Liver (tissue), 9 donors: ENCODE data around the gene NECTIN4. TPM values are rescaled to one million over a fixed set of nuclear protein-coding genes. Genes with fewer than 3 reads are reported as not detected.

Experiments used
- DNase-seq: peaks from one replicate; pipeline ENCODE4 v3.0.0-alpha.2; 2017; ENCODE audit warnings: low spot score
- H3K27ac ChIP-seq, 2 donors: one replicate each; pipeline ENCODE4 v1.7.0; 2013; ENCODE audit warnings: inconsistent platforms in 2 of 2, low read length in 2 of 2, control low read depth in 1 of 2, low read depth in 1 of 2, mild to moderate bottlenecking in 1 of 2
- H3K27me3 ChIP-seq, 4 donors: one replicate each; pipeline versions ENCODE4 v1.6.1 to v1.7.0; 2013; ENCODE audit warnings: low read length in 3 of 4, inconsistent platforms in 1 of 4, mild to moderate bottlenecking in 1 of 4, moderate library complexity in 1 of 4; ENCODE audit not compliant: control insufficient read depth in 4 of 4, insufficient read depth in 4 of 4
- H3K36me3 ChIP-seq, 4 donors: one replicate each; pipeline versions ENCODE4 v1.6.1 to v1.7.0; 2013; ENCODE audit warnings: low read length in 3 of 4, mild to moderate bottlenecking in 3 of 4, low read depth in 1 of 4, moderate library complexity in 1 of 4; ENCODE audit not compliant: control insufficient read depth in 4 of 4, insufficient read depth in 3 of 4
- H3K4me1 ChIP-seq, 4 donors: one replicate each; pipeline versions ENCODE4 v1.6.1 to v1.7.0; 2013; ENCODE audit warnings: low read length in 3 of 4, mild to moderate bottlenecking in 3 of 4, moderate library complexity in 1 of 4; ENCODE audit not compliant: control insufficient read depth in 4 of 4, insufficient read depth in 4 of 4
- H3K4me3 ChIP-seq, 3 donors: one replicate each; pipeline versions ENCODE4 v1.6.1 to v1.7.0; 2013; ENCODE audit warnings: low read length in 3 of 3, control low read depth in 1 of 3, low read depth in 1 of 3, mild to moderate bottlenecking in 1 of 3
- H3K9ac ChIP-seq, 2 donors: one replicate each; pipeline ENCODE4 v1.7.0; 2013; ENCODE audit warnings: low read length in 2 of 2, mild to moderate bottlenecking in 2 of 2, moderate library complexity in 2 of 2, control low read depth in 1 of 2, low read depth in 1 of 2
- H3K9me3 ChIP-seq, 4 donors: one replicate each; pipeline versions ENCODE4 v1.6.1 to v1.7.0; 2013; ENCODE audit warnings: low read length in 3 of 4; ENCODE audit not compliant: control insufficient read depth in 4 of 4
- EGR1 ChIP-seq, 2 donors: IDR thresholded peaks; 2 replicates each; pipeline ENCODE4 v1.6.1; 2016 to 2018; ENCODE audit warnings: antibody characterized with exemption in 2 of 2, low read depth in 2 of 2
- FOXA1 ChIP-seq: IDR thresholded peaks from 2 replicates; pipeline ENCODE4 v1.6.1; 2016; ENCODE audit warnings: antibody characterized with exemption
- FOXA2 ChIP-seq: IDR thresholded peaks from 2 replicates; pipeline ENCODE4 v1.6.1; 2016; ENCODE audit warnings: antibody characterized with exemption
- GABPA ChIP-seq, 2 donors: IDR thresholded peaks in 1 of 2; conservative IDR thresholded peaks in 1 of 2; 2 replicates each; pipeline ENCODE4 v1.6.1; 2016; ENCODE audit warnings: antibody characterized with exemption in 2 of 2, mild to moderate bottlenecking in 1 of 2, moderate library complexity in 1 of 2
- HNF4A ChIP-seq, 2 donors: conservative IDR thresholded peaks; 2 replicates each; pipeline ENCODE4 v1.6.1; 2016; ENCODE audit warnings: antibody characterized with exemption in 2 of 2, mild to moderate bottlenecking in 2 of 2
- HNF4G ChIP-seq: IDR thresholded peaks from 2 replicates; pipeline ENCODE4 v1.6.1; 2016; ENCODE audit warnings: antibody characterized with exemption
- NR2F2 ChIP-seq: IDR thresholded peaks from 2 replicates; pipeline ENCODE4 v1.6.1; 2016; ENCODE audit warnings: antibody characterized with exemption
- RAD21 ChIP-seq, 2 donors: IDR thresholded peaks; 2 replicates each; pipeline ENCODE4 v1.6.1; 2016; ENCODE audit warnings: antibody characterized with exemption in 2 of 2, mild to moderate bottlenecking in 2 of 2
- RXRA ChIP-seq, 2 donors: IDR thresholded peaks; 2 replicates each; pipeline ENCODE4 v1.6.1; 2017 to 2018; ENCODE audit warnings: antibody characterized with exemption in 2 of 2, mild to moderate bottlenecking in 1 of 2
- SP1 ChIP-seq: IDR thresholded peaks from 2 replicates; pipeline ENCODE4 v1.6.1; 2018; ENCODE audit warnings: antibody characterized with exemption, mild to moderate bottlenecking
- TAF1 ChIP-seq: conservative IDR thresholded peaks from 2 replicates; pipeline ENCODE4 v1.6.1; 2016; ENCODE audit warnings: antibody characterized with exemption, mild to moderate bottlenecking
- YY1 ChIP-seq: IDR thresholded peaks from 2 replicates; pipeline ENCODE4 v1.6.1; 2016; ENCODE audit warnings: antibody characterized with exemption, mild to moderate bottlenecking
- WGBS: extraction: QIAGEN DNeasy Blood & Tissue Kit; methylation state at CpG from one replicate; pipeline ENCODE4 v1.1.7; 2013; 5-methylcytosine and 5-hydroxymethylcytosine counted together
- polyA plus RNA-seq, 2 donors: library from polyadenylated mRNA; stranded (reverse) in 1 of 2; unstranded in 1 of 2; fragments of 200-250 nt in 1 of 2; fragments of >200 nt in 1 of 2; fragmentation: Nextera tagmentation in 1 of 2; extraction: Ambion mirVana in 1 of 2; gene quantifications; one replicate each; pipeline versions ENCODE4 v1.2.1 to v1.2.3, GENCODE V29; 2013 to 2015
- total RNA-seq, 2 donors: library from RNA; depleted of rRNA; stranded (reverse); fragments of >200 nt; gene quantifications; one replicate each; pipeline ENCODE4 v1.2.3, GENCODE V29; 2014
- TF ChIP-seq, protein P1 (sequence below): fragments of 150-350 bp; IDR thresholded peaks from 2 replicates; pipeline ENCODE4 v1.5.1; 2017; ENCODE audit warnings: improper control_type of control experiment, low read depth, low read length; ENCODE audit not compliant: missing input control
- TF ChIP-seq, protein P2 (sequence below): IDR thresholded peaks from 2 replicates; pipeline ENCODE4 v1.6.1; 2016; ENCODE audit warnings: antibody characterized with exemption
- TF ChIP-seq, protein P3 (sequence below): IDR thresholded peaks from 2 replicates; pipeline ENCODE4 v1.6.1; 2016; ENCODE audit warnings: antibody characterized with exemption, mild to moderate bottlenecking
- TF ChIP-seq, protein P4 (sequence below): IDR thresholded peaks from 2 replicates; pipeline ENCODE4 v1.6.1; 2016; ENCODE audit warnings: antibody characterized with exemption
- donor health status: healthy.
- donor health status: healthy.
- donor health status: healthy.
- donor health status: healthy.
- donor health status: healthy.

The NECTIN4 gene
- total and polyA plus RNA-seq, 4 donors: 0.01 TPM; not detected in 3

DNA sequence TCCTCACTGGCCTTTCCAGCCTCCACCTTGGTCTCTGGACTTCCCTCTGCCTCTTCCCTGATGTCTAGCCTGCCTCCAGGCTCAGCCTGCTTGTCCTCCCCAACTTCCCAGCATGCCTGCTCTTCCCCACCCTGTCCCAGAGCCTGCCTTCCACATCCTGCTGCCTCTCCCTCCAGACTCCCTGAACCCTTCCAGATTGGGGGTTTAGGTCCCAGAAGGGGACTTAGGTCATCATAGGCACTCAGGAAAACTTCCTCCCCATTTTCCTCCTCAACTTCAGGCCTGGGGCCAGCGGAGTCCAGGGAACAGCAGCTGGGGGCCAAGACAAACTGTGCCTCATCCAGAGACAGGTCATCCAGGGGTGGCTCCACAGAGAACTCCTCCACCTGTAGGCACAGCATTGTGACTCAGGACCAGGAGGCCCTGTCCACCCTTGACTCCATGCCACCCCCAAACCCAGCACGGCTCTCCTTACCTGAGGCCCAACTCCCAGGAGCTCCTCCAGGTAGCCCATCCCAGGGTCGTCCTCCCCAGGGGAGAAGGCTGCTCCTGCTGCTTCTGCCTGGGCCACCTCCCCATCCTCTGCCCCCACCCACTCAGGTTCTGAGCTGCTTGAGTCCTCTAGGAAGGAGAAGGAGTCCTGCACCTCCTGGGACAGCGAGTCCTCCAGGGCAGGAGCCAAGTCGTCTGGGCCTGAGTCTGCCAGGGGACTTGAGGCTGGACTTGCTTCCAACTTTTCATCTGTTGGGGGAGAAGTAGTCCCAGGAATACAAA is 40.2 kb downstream of the NECTIN4 start:
- H3K4me1 ChIP-seq: peaks cover 1 to 18% (median 8%) of the 10 kb centered on the region in 4 donors
- H3K4me3 ChIP-seq: peak overlapping the region in 1 of 3 donors; percentile 6
- DNase-seq: no peak
- peaks cover 0 to 5% (median 0%) of the 10 kb centered on the region in 4 donors for H3K36me3 ChIP-seq
- WGBS: 92% methylated on average over 5 of the region's 5 CpGs
- no peak overlapping the region for H3K27ac ChIP-seq
- peaks cover 0 to 7% (median 2%) of the 10 kb centered on the region in 4 donors for H3K9me3 ChIP-seq
- TF ChIP-seq FOXA2 (no peak), YY1 (no peak), NR2F2 (no peak), RAD21 (IDR thresholded peaks at IDR 0.05) (no peak), HNF4A (conservative IDR thresholded peaks at IDR 0.05) (no peak), GABPA (IDR thresholded peaks at IDR 0.05 in 1 of 2, conservative IDR thresholded peaks at IDR 0.05 in 1 of 2) (no peak), TAF1 (no peak), RXRA (IDR thresholded peaks at IDR 0.05) (no peak), HNF4G (no peak), FOXA1 (no peak), SP1 (no peak), EGR1 (IDR thresholded peaks at IDR 0.05; ENCODE audit: low read depth in 2 of 2) (no peak)
- TF ChIP-seq, protein P1, sequence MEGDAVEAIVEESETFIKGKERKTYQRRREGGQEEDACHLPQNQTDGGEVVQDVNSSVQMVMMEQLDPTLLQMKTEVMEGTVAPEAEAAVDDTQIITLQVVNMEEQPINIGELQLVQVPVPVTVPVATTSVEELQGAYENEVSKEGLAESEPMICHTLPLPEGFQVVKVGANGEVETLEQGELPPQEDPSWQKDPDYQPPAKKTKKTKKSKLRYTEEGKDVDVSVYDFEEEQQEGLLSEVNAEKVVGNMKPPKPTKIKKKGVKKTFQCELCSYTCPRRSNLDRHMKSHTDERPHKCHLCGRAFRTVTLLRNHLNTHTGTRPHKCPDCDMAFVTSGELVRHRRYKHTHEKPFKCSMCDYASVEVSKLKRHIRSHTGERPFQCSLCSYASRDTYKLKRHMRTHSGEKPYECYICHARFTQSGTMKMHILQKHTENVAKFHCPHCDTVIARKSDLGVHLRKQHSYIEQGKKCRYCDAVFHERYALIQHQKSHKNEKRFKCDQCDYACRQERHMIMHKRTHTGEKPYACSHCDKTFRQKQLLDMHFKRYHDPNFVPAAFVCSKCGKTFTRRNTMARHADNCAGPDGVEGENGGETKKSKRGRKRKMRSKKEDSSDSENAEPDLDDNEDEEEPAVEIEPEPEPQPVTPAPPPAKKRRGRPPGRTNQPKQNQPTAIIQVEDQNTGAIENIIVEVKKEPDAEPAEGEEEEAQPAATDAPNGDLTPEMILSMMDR: no peak
- TF ChIP-seq, protein P2, sequence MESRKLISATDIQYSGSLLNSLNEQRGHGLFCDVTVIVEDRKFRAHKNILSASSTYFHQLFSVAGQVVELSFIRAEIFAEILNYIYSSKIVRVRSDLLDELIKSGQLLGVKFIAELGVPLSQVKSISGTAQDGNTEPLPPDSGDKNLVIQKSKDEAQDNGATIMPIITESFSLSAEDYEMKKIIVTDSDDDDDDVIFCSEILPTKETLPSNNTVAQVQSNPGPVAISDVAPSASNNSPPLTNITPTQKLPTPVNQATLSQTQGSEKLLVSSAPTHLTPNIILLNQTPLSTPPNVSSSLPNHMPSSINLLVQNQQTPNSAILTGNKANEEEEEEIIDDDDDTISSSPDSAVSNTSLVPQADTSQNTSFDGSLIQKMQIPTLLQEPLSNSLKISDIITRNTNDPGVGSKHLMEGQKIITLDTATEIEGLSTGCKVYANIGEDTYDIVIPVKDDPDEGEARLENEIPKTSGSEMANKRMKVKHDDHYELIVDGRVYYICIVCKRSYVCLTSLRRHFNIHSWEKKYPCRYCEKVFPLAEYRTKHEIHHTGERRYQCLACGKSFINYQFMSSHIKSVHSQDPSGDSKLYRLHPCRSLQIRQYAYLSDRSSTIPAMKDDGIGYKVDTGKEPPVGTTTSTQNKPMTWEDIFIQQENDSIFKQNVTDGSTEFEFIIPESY: no peak
- TF ChIP-seq, protein P3, sequence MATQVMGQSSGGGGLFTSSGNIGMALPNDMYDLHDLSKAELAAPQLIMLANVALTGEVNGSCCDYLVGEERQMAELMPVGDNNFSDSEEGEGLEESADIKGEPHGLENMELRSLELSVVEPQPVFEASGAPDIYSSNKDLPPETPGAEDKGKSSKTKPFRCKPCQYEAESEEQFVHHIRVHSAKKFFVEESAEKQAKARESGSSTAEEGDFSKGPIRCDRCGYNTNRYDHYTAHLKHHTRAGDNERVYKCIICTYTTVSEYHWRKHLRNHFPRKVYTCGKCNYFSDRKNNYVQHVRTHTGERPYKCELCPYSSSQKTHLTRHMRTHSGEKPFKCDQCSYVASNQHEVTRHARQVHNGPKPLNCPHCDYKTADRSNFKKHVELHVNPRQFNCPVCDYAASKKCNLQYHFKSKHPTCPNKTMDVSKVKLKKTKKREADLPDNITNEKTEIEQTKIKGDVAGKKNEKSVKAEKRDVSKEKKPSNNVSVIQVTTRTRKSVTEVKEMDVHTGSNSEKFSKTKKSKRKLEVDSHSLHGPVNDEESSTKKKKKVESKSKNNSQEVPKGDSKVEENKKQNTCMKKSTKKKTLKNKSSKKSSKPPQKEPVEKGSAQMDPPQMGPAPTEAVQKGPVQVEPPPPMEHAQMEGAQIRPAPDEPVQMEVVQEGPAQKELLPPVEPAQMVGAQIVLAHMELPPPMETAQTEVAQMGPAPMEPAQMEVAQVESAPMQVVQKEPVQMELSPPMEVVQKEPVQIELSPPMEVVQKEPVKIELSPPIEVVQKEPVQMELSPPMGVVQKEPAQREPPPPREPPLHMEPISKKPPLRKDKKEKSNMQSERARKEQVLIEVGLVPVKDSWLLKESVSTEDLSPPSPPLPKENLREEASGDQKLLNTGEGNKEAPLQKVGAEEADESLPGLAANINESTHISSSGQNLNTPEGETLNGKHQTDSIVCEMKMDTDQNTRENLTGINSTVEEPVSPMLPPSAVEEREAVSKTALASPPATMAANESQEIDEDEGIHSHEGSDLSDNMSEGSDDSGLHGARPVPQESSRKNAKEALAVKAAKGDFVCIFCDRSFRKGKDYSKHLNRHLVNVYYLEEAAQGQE: no peak
- TF ChIP-seq, protein P4, sequence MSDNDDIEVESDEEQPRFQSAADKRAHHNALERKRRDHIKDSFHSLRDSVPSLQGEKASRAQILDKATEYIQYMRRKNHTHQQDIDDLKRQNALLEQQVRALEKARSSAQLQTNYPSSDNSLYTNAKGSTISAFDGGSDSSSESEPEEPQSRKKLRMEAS: no peak
- no peak overlapping the region for H3K9ac ChIP-seq
- H3K27me3 ChIP-seq: no peaks in the 10 kb centered on the region
